ENCODE data around the gene COX8C.
"Not testable (repeated sequence)": the region's sequence is repeated elsewhere in the genome, so short reads cannot be mapped to it uniquely, and the experiment has no call there.

The COX8C gene

DNA sequence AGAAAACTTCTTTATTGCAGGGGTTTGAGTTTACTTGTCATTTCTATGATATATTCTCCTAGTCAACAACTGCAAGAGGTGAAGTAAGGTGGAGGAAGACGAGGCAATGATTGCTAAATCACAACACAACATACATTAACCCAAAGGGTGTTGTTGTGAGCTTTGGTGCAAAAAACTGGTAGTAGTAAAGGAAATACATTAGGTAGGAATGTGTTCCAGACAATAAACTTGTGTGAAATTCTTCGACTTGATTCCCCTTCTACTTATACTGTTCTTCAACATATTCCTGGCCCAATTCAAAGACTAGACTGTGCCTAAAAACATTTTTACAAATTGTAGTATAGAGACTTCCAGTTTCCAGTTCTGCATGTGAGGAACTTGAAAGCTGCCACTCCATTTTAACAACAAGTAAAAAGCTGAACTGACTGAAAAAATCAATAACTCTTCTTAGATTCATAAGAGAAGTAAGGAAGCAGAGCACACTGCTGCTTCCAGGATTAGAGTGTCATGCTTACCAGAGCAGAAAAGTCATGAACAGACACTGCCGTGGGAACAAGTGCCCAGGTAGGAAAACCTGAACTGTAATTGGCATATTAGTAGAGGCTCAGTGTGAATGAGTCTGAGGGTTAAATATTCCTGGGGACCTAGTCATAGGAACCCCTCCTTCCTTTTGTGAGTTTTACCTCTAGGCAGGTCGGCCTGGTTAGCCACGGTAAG, 22.2 kb downstream of the COX8C start:
- DNase-seq (ENCODE audit: low read depth, low spot score): no peak
- no peak overlapping the region for H3K4me3 ChIP-seq
- TF ChIP-seq FOXP2 (optimal IDR thresholded peaks at IDR 0.05; ENCODE audit: control extremely low read depth, extremely low read length, insufficient read depth) (no peak), EZH2 (IDR thresholded peaks at IDR 0.05) (no peak), POLR2AphosphoS5 (IDR thresholded peaks at IDR 0.05; ENCODE audit: borderline replicate concordance, low read depth, low read length) (no peak)
- H3K36me3 ChIP-seq (ENCODE audit: insufficient read depth, low read length): no peaks in the 10 kb centered on the region
- no peak overlapping the region for H3K27ac ChIP-seq
- H3K9me3 ChIP-seq (ENCODE audit: low read depth, low read length): no peaks in the 10 kb centered on the region
- no peak overlapping the region for H3K9ac ChIP-seq (ENCODE audit: insufficient read length)

- Histone ChIP-seq H3K4me3 (no peak overlapping the region), H3K9ac (ENCODE audit: insufficient read length) (no peak overlapping the region)
- peak; percentile 5 for DNase-seq (ENCODE audit: low read depth, low spot score)
These were observed 22.8 kb downstream of the COX8C start for GRCh38 chr14:93369713-93370266.

GRCh38 chr14:93375673-93376156, 28.7 kb downstream of the COX8C start:
- no peak for DNase-seq (ENCODE audit: low read depth, low spot score)
- Histone ChIP-seq H3K27ac (no peak overlapping the region), H3K36me3 (ENCODE audit: insufficient read depth, low read length) (no peaks in the 10 kb centered on the region), H3K9me3 (ENCODE audit: low read depth, low read length) (no peaks in the 10 kb centered on the region), H3K4me3 (no peak overlapping the region), H3K9ac (ENCODE audit: insufficient read length) (no peak overlapping the region)
- no peak for TF ChIP-seq FOXP2 (optimal IDR thresholded peaks at IDR 0.05; ENCODE audit: control extremely low read depth, extremely low read length, insufficient read depth)
- no peak for TF ChIP-seq EZH2 (IDR thresholded peaks at IDR 0.05)
- TF ChIP-seq POLR2AphosphoS5 (IDR thresholded peaks at IDR 0.05; ENCODE audit: borderline replicate concordance, low read depth, low read length): no peak

More at GRCh38 chr14:93369713-93370266, 22.8 kb downstream of the COX8C start:
- H3K9me3 ChIP-seq (ENCODE audit: low read depth, low read length): no peaks in the 10 kb centered on the region
- TF ChIP-seq POLR2AphosphoS5 (IDR thresholded peaks at IDR 0.05; ENCODE audit: borderline replicate concordance, low read depth, low read length) (no peak), FOXP2 (optimal IDR thresholded peaks at IDR 0.05; ENCODE audit: control extremely low read depth, extremely low read length, insufficient read depth) (no peak), EZH2 (IDR thresholded peaks at IDR 0.05) (no peak)
- no peaks in the 10 kb centered on the region for H3K36me3 ChIP-seq (ENCODE audit: insufficient read depth, low read length)
- H3K27ac ChIP-seq: no peak overlapping the region

DNA sequence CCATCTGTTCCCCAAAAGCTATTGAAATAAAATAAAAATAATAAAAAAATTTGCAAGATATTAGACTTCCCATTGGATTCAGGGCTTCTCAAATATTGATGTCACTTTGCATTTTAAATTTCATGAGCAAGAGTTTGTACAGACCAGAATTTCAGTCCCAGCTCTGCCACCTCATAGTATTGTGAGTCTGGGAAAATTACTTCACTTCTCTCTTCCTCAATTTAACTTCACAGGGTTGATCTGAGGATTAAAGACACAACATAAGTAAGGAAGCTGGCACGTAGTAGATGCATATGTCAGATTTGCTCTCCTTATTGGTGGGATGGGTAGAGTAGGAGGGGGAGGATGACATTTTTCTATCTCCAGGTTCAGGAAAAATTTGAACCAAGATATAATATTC, 32.8 kb downstream of the COX8C start:
- H3K27ac ChIP-seq: no peak overlapping the region
- no peak overlapping the region for H3K9ac ChIP-seq (ENCODE audit: insufficient read length)
- DNase-seq (ENCODE audit: low read depth, low spot score): no peak

GRCh38 chr14:93381644-93382043, 34.7 kb downstream of the COX8C start:
- Histone ChIP-seq H3K4me3 (no peak overlapping the region), H3K36me3 (ENCODE audit: insufficient read depth, low read length) (no peaks in the 10 kb centered on the region), H3K9ac (ENCODE audit: insufficient read length) (no peak overlapping the region), H3K9me3 (ENCODE audit: low read depth, low read length) (no peaks in the 10 kb centered on the region), H3K27ac (no peak overlapping the region)
- no peak for DNase-seq (ENCODE audit: low read depth, low spot score)
- TF ChIP-seq FOXP2 (optimal IDR thresholded peaks at IDR 0.05; ENCODE audit: control extremely low read depth, extremely low read length, insufficient read depth): no peak
- no peak for TF ChIP-seq EZH2 (IDR thresholded peaks at IDR 0.05)
- TF ChIP-seq POLR2AphosphoS5 (IDR thresholded peaks at IDR 0.05; ENCODE audit: borderline replicate concordance, low read depth, low read length): no peak

More for the DNA sequence above, 32.8 kb downstream of the COX8C start:
- Histone ChIP-seq H3K9me3 (ENCODE audit: low read depth, low read length) (no peaks in the 10 kb centered on the region), H3K36me3 (ENCODE audit: insufficient read depth, low read length) (no peaks in the 10 kb centered on the region), H3K4me3 (no peak overlapping the region)
- TF ChIP-seq POLR2AphosphoS5 (IDR thresholded peaks at IDR 0.05; ENCODE audit: borderline replicate concordance, low read depth, low read length) (no peak), FOXP2 (optimal IDR thresholded peaks at IDR 0.05; ENCODE audit: control extremely low read depth, extremely low read length, insufficient read depth) (no peak), EZH2 (IDR thresholded peaks at IDR 0.05) (no peak)

- DNase-seq (ENCODE audit: low read depth, low spot score); H3K36me3 ChIP-seq (ENCODE audit: insufficient read depth, low read length); H3K4me3 ChIP-seq; H3K27ac ChIP-seq; H3K9me3 ChIP-seq (ENCODE audit: low read depth, low read length); H3K9ac ChIP-seq (ENCODE audit: insufficient read length): not testable (repeated sequence)
These were observed 37.3 kb downstream of the COX8C start for GRCh38 chr14:93384256-93384655.

GRCh38 chr14:93395231-93395630, 48.2 kb downstream of the COX8C start:
- Histone ChIP-seq H3K4me3 (no peak overlapping the region), H3K36me3 (ENCODE audit: insufficient read depth, low read length) (no peaks in the 10 kb centered on the region)
- no peak for DNase-seq (ENCODE audit: low read depth, low spot score)

DNA sequence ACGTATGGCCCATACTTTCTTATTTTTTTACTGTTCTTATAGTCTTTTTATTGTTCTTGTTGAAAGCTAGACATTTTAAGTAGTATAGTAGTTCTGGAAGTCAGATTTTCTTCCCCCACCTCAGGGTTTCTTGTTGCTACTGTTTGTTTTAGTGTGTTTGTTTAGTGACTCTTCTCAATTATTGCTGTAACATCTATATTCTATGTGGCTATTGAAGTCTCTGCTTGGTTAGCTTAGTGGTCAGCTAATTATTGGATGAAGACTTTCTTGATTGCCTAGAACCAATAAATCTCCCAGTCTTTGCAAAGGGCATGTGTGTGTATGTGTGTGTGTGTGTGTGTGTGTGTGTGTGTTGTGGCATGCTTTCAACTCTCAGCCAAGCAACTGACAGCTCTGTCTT, 49.5 kb downstream of the COX8C start:
- no peak for DNase-seq (ENCODE audit: low read depth, low spot score)
- Histone ChIP-seq H3K9me3 (ENCODE audit: low read depth, low read length) (0 out of 2 replicates have a peak, but pooled peaks cover 6% of the 10 kb centered on the region), H3K27ac (no peak overlapping the region), H3K36me3 (ENCODE audit: insufficient read depth, low read length) (no peaks in the 10 kb centered on the region), H3K4me3 (no peak overlapping the region), H3K9ac (ENCODE audit: insufficient read length) (no peak overlapping the region)
- no peak for TF ChIP-seq EZH2 (IDR thresholded peaks at IDR 0.05)
- no peak for TF ChIP-seq POLR2AphosphoS5 (IDR thresholded peaks at IDR 0.05; ENCODE audit: borderline replicate concordance, low read depth, low read length)
- no peak for TF ChIP-seq FOXP2 (optimal IDR thresholded peaks at IDR 0.05; ENCODE audit: control extremely low read depth, extremely low read length, insufficient read depth)

More at GRCh38 chr14:93395231-93395630, 48.2 kb downstream of the COX8C start:
- H3K27ac ChIP-seq: no peak overlapping the region
- H3K9ac ChIP-seq (ENCODE audit: insufficient read length): no peak overlapping the region
- TF ChIP-seq EZH2 (IDR thresholded peaks at IDR 0.05): no peak
- 0 out of 2 replicates have a peak, but pooled peaks cover 6% of the 10 kb centered on the region for H3K9me3 ChIP-seq (ENCODE audit: low read depth, low read length)
